Measurements from ENCODE around the gene KIF21B.

KIF21B gene

GRCh38 chr1:200999667-201000066, 23.8 kb downstream of the KIF21B start:
- peaks cover 50% of the 10 kb centered on the region for H3K36me3 Mint-ChIP-seq (ENCODE audit: insufficient read depth)
- ATAC-seq (replicated peaks; ENCODE audit: extremely low read depth, poor library complexity, severe bottlenecking) (no peak), DNase-seq (ENCODE audit: low spot score in 2 of 2) (no peak)
- peaks cover 8% of the 10 kb centered on the region for H3K4me1 Mint-ChIP-seq
- H3K27ac Mint-ChIP-seq (ENCODE audit: low read depth): no peak overlapping the region
- H3K4me3 Mint-ChIP-seq: no peak overlapping the region
- H3K27me3 Mint-ChIP-seq: no peaks in the 10 kb centered on the region
- H3K9me3 Mint-ChIP-seq: no peaks in the 10 kb centered on the region

DNA sequence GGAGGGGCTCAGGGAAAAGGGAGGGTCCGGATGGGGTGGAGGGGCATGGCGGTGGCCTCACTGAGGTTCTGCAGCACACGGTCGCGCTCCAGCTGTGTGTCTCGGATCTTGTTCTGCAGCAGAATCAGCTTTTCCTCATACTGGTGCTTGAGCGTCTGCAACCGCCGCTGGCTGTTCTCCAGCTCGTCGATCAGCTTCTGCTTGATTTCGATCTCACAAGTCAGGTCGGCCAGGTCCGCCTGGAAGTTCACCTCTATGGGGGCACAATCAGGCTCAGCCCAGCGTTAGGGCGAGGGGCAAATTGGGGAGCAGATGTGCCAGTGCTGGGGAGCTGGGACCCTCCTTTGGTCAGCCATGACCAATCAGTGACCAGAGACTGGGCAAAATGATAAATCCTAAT, 25.2 kb downstream of the KIF21B start:
- Mint-ChIP-seq H3K36me3 (ENCODE audit: insufficient read depth) (peaks cover 51% of the 10 kb centered on the region), H3K27me3 (no peaks in the 10 kb centered on the region), H3K4me3 (no peak overlapping the region), H3K9me3 (no peaks in the 10 kb centered on the region), H3K27ac (ENCODE audit: low read depth) (no peak overlapping the region), H3K4me1 (peaks cover 8% of the 10 kb centered on the region)
- ATAC-seq (replicated peaks; ENCODE audit: extremely low read depth, poor library complexity, severe bottlenecking) (no peak), DNase-seq (ENCODE audit: low spot score in 2 of 2) (no peak)

GRCh38 chr1:200992382-200993048, 31.0 kb downstream of the KIF21B start:
- Mint-ChIP-seq H3K36me3 (ENCODE audit: insufficient read depth) (peaks cover 35% of the 10 kb centered on the region), H3K4me3 (no peak overlapping the region), H3K9me3 (no peaks in the 10 kb centered on the region), H3K4me1 (peaks cover 4% of the 10 kb centered on the region), H3K27me3 (no peaks in the 10 kb centered on the region), H3K27ac (ENCODE audit: low read depth) (no peak overlapping the region)
- no peak for DNase-seq (ENCODE audit: low spot score in 2 of 2)
- ATAC-seq (replicated peaks; ENCODE audit: extremely low read depth, poor library complexity, severe bottlenecking): no peak

GRCh38 chr1:200991097-200991614, 32.4 kb downstream of the KIF21B start:
- Mint-ChIP-seq H3K36me3 (ENCODE audit: insufficient read depth) (peaks cover 42% of the 10 kb centered on the region), H3K4me1 (peaks cover 3% of the 10 kb centered on the region), H3K4me3 (no peak overlapping the region), H3K9me3 (no peaks in the 10 kb centered on the region), H3K27ac (ENCODE audit: low read depth) (no peak overlapping the region), H3K27me3 (no peaks in the 10 kb centered on the region)
- no peak for DNase-seq (ENCODE audit: low spot score in 2 of 2)
- no peak for ATAC-seq (replicated peaks; ENCODE audit: extremely low read depth, poor library complexity, severe bottlenecking)

- peaks cover 47% of the 10 kb centered on the region for H3K36me3 Mint-ChIP-seq (ENCODE audit: insufficient read depth)
- no peaks in the 10 kb centered on the region for H3K9me3 Mint-ChIP-seq
- no peak for ATAC-seq (replicated peaks; ENCODE audit: extremely low read depth, poor library complexity, severe bottlenecking)
- H3K4me1 Mint-ChIP-seq: no peaks in the 10 kb centered on the region
- no peak for DNase-seq (ENCODE audit: low spot score in 2 of 2)
- no peak overlapping the region for H3K27ac Mint-ChIP-seq (ENCODE audit: low read depth)
- no peak overlapping the region for H3K4me3 Mint-ChIP-seq
- H3K27me3 Mint-ChIP-seq: no peaks in the 10 kb centered on the region
Observed at GRCh38 chr1:200990114-200990513, 33.4 kb downstream of the KIF21B start.

GRCh38 chr1:200989337-200989736, 34.2 kb downstream of the KIF21B start:
- H3K27me3 Mint-ChIP-seq: no peaks in the 10 kb centered on the region
- H3K4me3 Mint-ChIP-seq: no peak overlapping the region
- H3K27ac Mint-ChIP-seq (ENCODE audit: low read depth): no peak overlapping the region
- DNase-seq (ENCODE audit: low spot score in 2 of 2) (no peak), ATAC-seq (replicated peaks; ENCODE audit: extremely low read depth, poor library complexity, severe bottlenecking) (no peak)
- H3K9me3 Mint-ChIP-seq: no peaks in the 10 kb centered on the region
- H3K4me1 Mint-ChIP-seq: no peaks in the 10 kb centered on the region
- peaks cover 48% of the 10 kb centered on the region for H3K36me3 Mint-ChIP-seq (ENCODE audit: insufficient read depth)

DNA sequence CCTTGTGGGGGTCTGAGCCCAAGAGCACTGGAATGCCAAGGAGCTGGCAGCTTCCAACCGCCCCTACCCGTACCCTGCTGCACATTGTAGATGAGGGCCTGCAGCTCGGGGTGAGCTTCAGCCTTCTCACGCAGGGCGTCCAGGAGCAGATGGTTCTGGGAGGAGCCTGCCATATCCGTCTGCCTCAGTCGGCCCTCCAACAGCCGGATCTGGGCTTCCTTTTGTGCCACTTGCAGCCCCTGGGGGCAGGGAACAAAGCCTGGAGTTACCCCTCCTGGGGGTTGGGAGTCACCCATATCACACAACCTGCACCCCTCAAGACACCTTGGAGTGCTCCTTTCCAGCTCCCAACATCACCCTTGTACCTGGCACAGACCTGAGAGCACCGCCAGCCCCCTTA, 34.8 kb downstream of the KIF21B start:
- ATAC-seq (replicated peaks; ENCODE audit: extremely low read depth, poor library complexity, severe bottlenecking) (no peak), DNase-seq (ENCODE audit: low spot score in 2 of 2) (no peak)
- no peak overlapping the region for H3K27ac Mint-ChIP-seq (ENCODE audit: low read depth)
- no peak overlapping the region for H3K4me3 Mint-ChIP-seq
- no peaks in the 10 kb centered on the region for H3K9me3 Mint-ChIP-seq
- H3K27me3 Mint-ChIP-seq: no peaks in the 10 kb centered on the region
- no peaks in the 10 kb centered on the region for H3K4me1 Mint-ChIP-seq
- H3K36me3 Mint-ChIP-seq (ENCODE audit: insufficient read depth): peaks cover 50% of the 10 kb centered on the region

DNA sequence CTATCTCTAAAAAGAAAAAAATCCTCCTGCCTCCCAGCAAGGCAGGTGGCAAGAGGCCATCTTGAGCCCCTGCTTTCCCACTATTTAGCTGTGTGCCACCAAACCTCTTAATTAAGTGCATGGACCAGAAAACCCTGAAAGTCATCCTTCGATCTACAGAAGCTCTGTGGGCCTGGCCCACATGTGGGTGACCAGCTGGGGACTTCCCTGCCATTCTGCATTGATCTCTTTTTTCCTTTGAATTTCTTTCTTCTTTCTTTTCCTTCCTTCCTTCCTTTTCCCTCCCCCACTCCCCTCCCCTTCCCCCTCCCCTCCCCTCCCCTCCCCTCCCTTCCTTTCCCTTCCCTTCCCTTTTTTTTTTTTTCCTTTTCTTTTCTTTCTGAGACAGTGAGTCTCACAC, 38.0 kb downstream of the KIF21B start:
- H3K9me3 Mint-ChIP-seq: no peaks in the 10 kb centered on the region
- DNase-seq (ENCODE audit: low spot score in 2 of 2): no peak
- H3K4me1 Mint-ChIP-seq: peaks cover 2% of the 10 kb centered on the region
- ATAC-seq (replicated peaks; ENCODE audit: extremely low read depth, poor library complexity, severe bottlenecking): no peak
- H3K4me3 Mint-ChIP-seq: no peak overlapping the region
- no peak overlapping the region for H3K27ac Mint-ChIP-seq (ENCODE audit: low read depth)
- H3K27me3 Mint-ChIP-seq: no peaks in the 10 kb centered on the region
- peaks cover 50% of the 10 kb centered on the region for H3K36me3 Mint-ChIP-seq (ENCODE audit: insufficient read depth)

DNA sequence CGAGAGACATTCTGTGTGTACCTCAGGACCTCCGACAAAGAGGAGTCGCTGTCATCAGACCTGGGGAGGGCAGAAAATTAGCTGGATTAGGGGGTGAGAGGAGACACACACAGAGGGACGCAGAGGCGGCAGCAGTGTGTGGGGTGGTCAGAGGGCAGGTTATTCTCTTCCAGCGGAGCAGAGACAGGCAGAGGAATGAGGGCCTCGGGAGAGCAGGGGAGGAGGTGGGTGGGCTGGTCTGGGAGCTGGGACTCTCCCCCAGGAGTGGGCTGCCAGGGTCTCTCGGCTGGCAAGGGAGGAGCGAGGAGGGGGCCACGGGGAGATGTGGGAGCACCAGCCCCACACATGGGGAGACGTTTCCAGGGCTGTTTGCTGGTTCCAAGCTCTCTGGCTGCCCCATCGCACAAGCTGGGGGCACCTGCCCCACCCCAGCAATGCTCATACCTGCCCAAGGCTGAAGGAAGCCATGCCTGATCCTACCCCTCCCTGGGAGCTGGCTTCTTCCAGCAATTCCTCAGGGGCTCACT, 40.4 kb downstream of the KIF21B start:
- DNase-seq (ENCODE audit: low spot score in 2 of 2) (no peak), ATAC-seq (replicated peaks; ENCODE audit: extremely low read depth, poor library complexity, severe bottlenecking) (no peak)
- Mint-ChIP-seq H3K27ac (ENCODE audit: low read depth) (peak overlapping the region; percentile 64), H3K4me1 (peaks cover 6% of the 10 kb centered on the region), H3K9me3 (no peaks in the 10 kb centered on the region), H3K4me3 (no peak overlapping the region), H3K36me3 (ENCODE audit: insufficient read depth) (peaks cover 56% of the 10 kb centered on the region), H3K27me3 (no peaks in the 10 kb centered on the region)

GRCh38 chr1:200982071-200982945, 41.2 kb downstream of the KIF21B start:
- Mint-ChIP-seq H3K27ac (ENCODE audit: low read depth) (no peak overlapping the region), H3K27me3 (no peaks in the 10 kb centered on the region), H3K4me1 (peaks cover 6% of the 10 kb centered on the region), H3K4me3 (no peak overlapping the region), H3K9me3 (no peaks in the 10 kb centered on the region), H3K36me3 (ENCODE audit: insufficient read depth) (peaks cover 60% of the 10 kb centered on the region)
- DNase-seq (ENCODE audit: low spot score in 2 of 2): no peak
- no peak for ATAC-seq (replicated peaks; ENCODE audit: extremely low read depth, poor library complexity, severe bottlenecking)

DNA sequence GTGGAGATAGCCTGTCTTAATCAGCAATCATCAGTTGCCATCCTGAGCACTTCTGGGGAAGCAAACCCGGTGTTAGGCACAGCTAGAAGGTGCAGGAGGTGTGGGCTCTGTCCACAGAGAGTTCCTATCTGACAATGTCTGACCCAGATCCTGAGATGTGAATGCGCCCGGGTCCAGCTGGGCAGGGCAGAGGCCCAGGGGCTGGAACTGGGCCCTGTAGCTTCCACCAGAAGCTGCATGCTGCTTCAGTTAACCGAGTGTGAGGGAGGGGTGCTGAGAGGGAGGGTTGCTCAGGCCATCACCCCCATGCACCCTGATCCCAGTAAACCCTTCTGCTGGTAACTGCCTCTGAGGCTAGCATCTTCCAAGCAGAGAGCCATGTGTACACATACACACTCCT, 42.2 kb downstream of the KIF21B start:
- DNase-seq (ENCODE audit: low spot score in 2 of 2) (no peak), ATAC-seq (replicated peaks; ENCODE audit: extremely low read depth, poor library complexity, severe bottlenecking) (no peak)
- Mint-ChIP-seq H3K4me1 (peaks cover 6% of the 10 kb centered on the region), H3K36me3 (ENCODE audit: insufficient read depth) (peaks cover 57% of the 10 kb centered on the region), H3K27ac (ENCODE audit: low read depth) (no peak overlapping the region), H3K27me3 (no peaks in the 10 kb centered on the region), H3K4me3 (no peak overlapping the region), H3K9me3 (no peaks in the 10 kb centered on the region)

- Mint-ChIP-seq H3K27ac (ENCODE audit: low read depth) (no peak overlapping the region), H3K4me1 (peaks cover 6% of the 10 kb centered on the region), H3K9me3 (no peaks in the 10 kb centered on the region), H3K27me3 (no peaks in the 10 kb centered on the region), H3K36me3 (ENCODE audit: insufficient read depth) (peaks cover 54% of the 10 kb centered on the region), H3K4me3 (no peak overlapping the region)
- ATAC-seq (replicated peaks; ENCODE audit: extremely low read depth, poor library complexity, severe bottlenecking): no peak
- DNase-seq (ENCODE audit: low spot score in 2 of 2): no peak
Observed at GRCh38 chr1:200980873-200981272, 42.6 kb downstream of the KIF21B start.

DNA sequence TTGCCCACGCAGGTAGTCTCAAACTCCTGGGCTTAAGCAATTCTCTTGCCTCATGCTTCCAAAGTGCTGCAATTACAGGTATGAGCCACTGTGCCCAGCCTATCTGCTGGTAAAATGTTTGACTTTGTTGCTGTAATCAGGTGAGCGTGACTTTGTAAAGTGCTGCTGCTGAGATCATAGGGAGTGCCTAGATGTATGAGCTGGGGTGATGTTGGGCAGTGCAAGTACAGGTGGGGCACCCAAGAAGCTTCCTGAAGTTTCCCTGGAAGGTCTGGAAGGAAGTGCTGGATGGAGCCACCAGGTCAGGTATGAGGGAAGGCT, 43.1 kb downstream of the KIF21B start:
- no peak for ATAC-seq (replicated peaks; ENCODE audit: extremely low read depth, poor library complexity, severe bottlenecking)
- H3K27ac Mint-ChIP-seq (ENCODE audit: low read depth): no peak overlapping the region
- H3K4me1 Mint-ChIP-seq: peaks cover 6% of the 10 kb centered on the region
- peaks cover 53% of the 10 kb centered on the region for H3K36me3 Mint-ChIP-seq (ENCODE audit: insufficient read depth)
- no peaks in the 10 kb centered on the region for H3K9me3 Mint-ChIP-seq
- DNase-seq (ENCODE audit: low spot score in 2 of 2): no peak
- H3K4me3 Mint-ChIP-seq: no peak overlapping the region
- no peaks in the 10 kb centered on the region for H3K27me3 Mint-ChIP-seq

Data from central memory CD8-positive, alpha-beta T cell (primary cell).